HFF-Myc (cell line): ENCODE measurements around the gene C4BPA.

Experiments used
- DNase-seq: peaks from one replicate; pipeline ENCODE4 v3.0.0-alpha.2; 2011; ENCODE audit warnings: low read depth; ENCODE audit errors: extremely low read depth
- H3K4me3 ChIP-seq: replicated peaks from 2 replicates; pipeline ENCODE4 v1.5.1; 2011; ENCODE audit warnings: low read depth, mild to moderate bottlenecking, control low read depth, low read length
- CTCF ChIP-seq: IDR thresholded peaks from 2 replicates; pipeline ENCODE4 v1.5.1; 2012; ENCODE audit warnings: mild to moderate bottlenecking, low read depth, low read length, control low read depth; ENCODE audit errors: missing control alignments

Gene C4BPA

GRCh38 chr1:207089627-207090355, 14.2 kb upstream of the C4BPA start:
- no peak for DNase-seq
- H3K4me3 ChIP-seq, result no peak overlapping the region
- TF ChIP-seq CTCF, result no peak

- DNase-seq, result no peak
- TF ChIP-seq CTCF, result no peak
- no peak overlapping the region for H3K4me3 ChIP-seq
These were observed 12.7 kb upstream of the C4BPA start for GRCh38 chr1:207091200-207091908.

GRCh38 chr1:207093944-207094343, 10.1 kb upstream of the C4BPA start:
- no peak for TF ChIP-seq CTCF
- DNase-seq, result no peak
- H3K4me3 ChIP-seq, result no peak overlapping the region

- TF ChIP-seq CTCF, result no peak
- DNase-seq, result no peak
- H3K4me3 ChIP-seq, result no peak overlapping the region
These were observed 6.1 kb upstream of the C4BPA start for GRCh38 chr1:207097871-207098324.

- DNase-seq, result no peak
- H3K4me3 ChIP-seq, result no peak overlapping the region
- TF ChIP-seq CTCF, result no peak
These were observed 2.3 kb upstream of the C4BPA start for GRCh38 chr1:207101720-207102119.

- no peak for DNase-seq
- no peak for TF ChIP-seq CTCF
These were observed 1.9 kb upstream of the C4BPA start for GRCh38 chr1:207102146-207102545.

More at GRCh38 chr1:207102146-207102545, 1.9 kb upstream of the C4BPA start:
- no peak overlapping the region for H3K4me3 ChIP-seq
